ENCODE measurements around the gene MYO15B.

GRCh38 chr17:75642784-75643642 is 55.4 kb downstream of the MYO15B start:
- TF ChIP-seq SOX13 (IDR thresholded peaks at IDR 0.05) (no peak), SOX13 (CRISPR knock-in tag; conservative IDR thresholded peaks at IDR 0.05 in 1 of 2, IDR thresholded peaks at IDR 0.05 in 1 of 2) (no peak), CTCF (CRISPR knock-in tag; IDR thresholded peaks at IDR 0.05) (no peak), POLR2AphosphoS5 (IDR thresholded peaks at IDR 0.05; ENCODE audit: low read depth, low read length) (no peak), ZNF83 (CRISPR knock-in tag; IDR thresholded peaks at IDR 0.05; ENCODE audit: borderline replicate concordance) (no peak), KLF16 (CRISPR knock-in tag; IDR thresholded peaks at IDR 0.05) (no peak)

Data from HepG2 (cell line).